ENCODE results near the gene KCP.

Gene KCP

DNA sequence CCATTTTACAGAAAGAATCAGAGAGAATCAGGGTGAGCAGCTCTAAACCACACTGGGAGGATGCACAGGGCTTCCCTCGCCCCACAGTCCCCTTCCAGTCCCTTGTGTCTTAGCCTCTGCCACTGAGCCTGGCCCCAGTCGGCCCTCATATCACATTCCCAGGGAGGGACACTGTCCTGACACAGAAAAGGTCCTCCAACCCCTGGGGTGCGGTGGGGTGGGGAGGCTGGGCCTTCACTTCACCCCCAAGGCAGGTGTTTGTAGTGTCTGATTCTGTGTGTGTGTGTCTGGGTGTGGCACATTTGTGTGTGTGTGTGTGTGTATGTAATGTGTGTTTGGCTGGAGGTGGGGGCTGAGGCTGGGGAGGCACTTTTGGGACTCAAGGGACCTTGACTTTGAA lies 1.8 kb upstream of the KCP start:
- TF ChIP-seq, protein P1, sequence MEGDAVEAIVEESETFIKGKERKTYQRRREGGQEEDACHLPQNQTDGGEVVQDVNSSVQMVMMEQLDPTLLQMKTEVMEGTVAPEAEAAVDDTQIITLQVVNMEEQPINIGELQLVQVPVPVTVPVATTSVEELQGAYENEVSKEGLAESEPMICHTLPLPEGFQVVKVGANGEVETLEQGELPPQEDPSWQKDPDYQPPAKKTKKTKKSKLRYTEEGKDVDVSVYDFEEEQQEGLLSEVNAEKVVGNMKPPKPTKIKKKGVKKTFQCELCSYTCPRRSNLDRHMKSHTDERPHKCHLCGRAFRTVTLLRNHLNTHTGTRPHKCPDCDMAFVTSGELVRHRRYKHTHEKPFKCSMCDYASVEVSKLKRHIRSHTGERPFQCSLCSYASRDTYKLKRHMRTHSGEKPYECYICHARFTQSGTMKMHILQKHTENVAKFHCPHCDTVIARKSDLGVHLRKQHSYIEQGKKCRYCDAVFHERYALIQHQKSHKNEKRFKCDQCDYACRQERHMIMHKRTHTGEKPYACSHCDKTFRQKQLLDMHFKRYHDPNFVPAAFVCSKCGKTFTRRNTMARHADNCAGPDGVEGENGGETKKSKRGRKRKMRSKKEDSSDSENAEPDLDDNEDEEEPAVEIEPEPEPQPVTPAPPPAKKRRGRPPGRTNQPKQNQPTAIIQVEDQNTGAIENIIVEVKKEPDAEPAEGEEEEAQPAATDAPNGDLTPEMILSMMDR (IDR thresholded peaks at IDR 0.05): no peak
- no peak overlapping the region for H3K27ac ChIP-seq
- H3K4me3 ChIP-seq (ENCODE audit: low read depth in 1 of 2, low read length in 1 of 2): no peak overlapping the region
- H3K27me3 ChIP-seq: peaks cover 95% of the 10 kb centered on the region
- peaks cover 3 to 7% of the 10 kb centered on the region in 2 experiments for H3K4me1 ChIP-seq (ENCODE audit: control insufficient read depth in 1 of 2, insufficient read depth in 1 of 2, low read depth in 1 of 2, low read length in 1 of 2)
- no peaks in the 10 kb centered on the region for H3K36me3 ChIP-seq
- H3K9me3 ChIP-seq: no peaks in the 10 kb centered on the region

DNA sequence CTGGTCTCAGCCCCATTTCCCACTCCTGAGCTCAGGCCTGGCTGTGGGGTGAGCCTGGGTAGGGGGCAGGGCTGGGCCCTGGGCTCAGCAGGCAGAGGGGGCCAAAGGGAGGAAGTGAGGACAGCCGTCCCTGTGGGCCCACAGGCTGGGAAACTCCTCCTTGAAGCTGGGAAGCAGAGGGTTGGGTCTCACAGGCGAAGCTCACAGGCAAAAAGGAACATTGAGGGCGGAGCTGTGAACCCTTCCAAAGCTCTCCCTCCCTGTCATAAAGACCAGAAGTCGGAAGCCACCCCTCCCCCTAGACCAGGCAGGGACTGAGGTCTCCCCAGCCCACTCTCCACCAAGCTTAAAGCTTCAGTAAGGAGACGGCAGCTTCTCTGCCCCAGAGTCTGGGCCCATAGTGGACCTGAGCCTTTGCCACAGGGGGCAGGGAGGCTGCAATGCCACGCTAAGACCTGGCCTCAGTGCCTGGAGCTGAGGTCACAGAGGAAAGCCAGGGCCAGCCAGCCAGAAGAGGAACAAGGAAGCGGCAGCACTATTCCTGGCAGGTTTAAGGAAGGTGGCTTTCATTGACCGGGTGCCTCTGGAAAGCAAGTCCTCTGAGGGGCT lies 1.0 kb upstream of the KCP start:
- Histone ChIP-seq H3K9me3 (no peaks in the 10 kb centered on the region), H3K36me3 (no peaks in the 10 kb centered on the region), H3K4me1 (ENCODE audit: control insufficient read depth in 1 of 2, insufficient read depth in 1 of 2, low read depth in 1 of 2, low read length in 1 of 2) (peaks cover 3 to 7% of the 10 kb centered on the region in 2 experiments), H3K27me3 (peaks cover 93% of the 10 kb centered on the region), H3K4me3 (ENCODE audit: low read depth in 1 of 2, low read length in 1 of 2) (no peak overlapping the region), H3K27ac (no peak overlapping the region)
- TF ChIP-seq, protein P1 (IDR thresholded peaks at IDR 0.05): no peak

DNA sequence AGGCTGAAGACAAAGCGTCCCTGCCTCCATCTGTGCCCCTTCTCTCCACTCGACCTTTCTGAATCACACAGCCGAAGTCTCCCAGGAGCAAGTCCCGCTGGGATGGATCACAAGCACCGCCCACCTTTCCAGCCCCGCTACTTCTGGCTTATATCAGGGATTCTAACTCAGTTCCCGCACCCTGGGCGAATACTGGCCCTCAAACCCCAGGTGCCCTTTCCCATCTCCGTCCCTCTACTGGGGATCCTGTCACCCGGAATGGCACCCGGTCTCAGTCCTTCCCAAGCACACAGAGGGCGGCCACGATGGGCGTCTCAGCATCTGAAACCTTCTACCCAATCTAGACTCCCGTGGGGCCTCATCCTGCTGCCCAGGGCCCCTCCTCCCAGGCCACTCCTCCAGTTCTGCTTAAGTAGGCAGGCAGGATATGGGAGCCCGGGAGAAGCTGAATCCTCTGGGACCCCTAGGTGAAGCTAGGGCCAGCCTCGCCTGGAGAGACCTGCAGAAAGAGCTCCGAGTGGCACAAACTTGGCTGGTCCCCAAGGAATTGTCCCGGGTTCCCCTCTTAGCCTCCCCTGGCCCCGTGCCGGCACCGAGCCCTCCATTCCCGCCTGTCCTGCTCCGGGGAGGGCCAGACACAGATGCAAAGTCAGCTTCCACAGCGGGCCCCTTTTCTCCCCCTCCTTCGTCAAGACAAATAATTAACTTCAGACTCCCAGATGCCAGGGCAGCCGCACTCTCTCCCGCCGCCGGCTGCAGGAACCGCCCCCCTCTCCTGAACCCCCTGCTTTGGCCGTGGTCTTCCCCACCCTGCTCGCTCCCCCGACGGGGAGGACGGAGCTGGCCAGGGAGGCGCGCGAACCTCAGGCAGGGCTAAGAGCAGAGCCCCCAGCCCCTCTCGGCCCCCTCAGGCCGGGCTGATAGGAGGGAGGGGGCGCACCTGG lies 612 bp downstream of the KCP start:
- no peaks in the 10 kb centered on the region for H3K4me1 ChIP-seq (ENCODE audit: control insufficient read depth in 1 of 2, insufficient read depth in 1 of 2, low read depth in 1 of 2, low read length in 1 of 2)
- no peaks in the 10 kb centered on the region for H3K36me3 ChIP-seq
- no peak overlapping the region for H3K4me3 ChIP-seq (ENCODE audit: low read depth in 1 of 2, low read length in 1 of 2)
- no peaks in the 10 kb centered on the region for H3K9me3 ChIP-seq
- H3K27me3 ChIP-seq: peaks cover 83% of the 10 kb centered on the region
- TF ChIP-seq, protein P1 (IDR thresholded peaks at IDR 0.05): no peak
- H3K27ac ChIP-seq: no peak overlapping the region

DNA sequence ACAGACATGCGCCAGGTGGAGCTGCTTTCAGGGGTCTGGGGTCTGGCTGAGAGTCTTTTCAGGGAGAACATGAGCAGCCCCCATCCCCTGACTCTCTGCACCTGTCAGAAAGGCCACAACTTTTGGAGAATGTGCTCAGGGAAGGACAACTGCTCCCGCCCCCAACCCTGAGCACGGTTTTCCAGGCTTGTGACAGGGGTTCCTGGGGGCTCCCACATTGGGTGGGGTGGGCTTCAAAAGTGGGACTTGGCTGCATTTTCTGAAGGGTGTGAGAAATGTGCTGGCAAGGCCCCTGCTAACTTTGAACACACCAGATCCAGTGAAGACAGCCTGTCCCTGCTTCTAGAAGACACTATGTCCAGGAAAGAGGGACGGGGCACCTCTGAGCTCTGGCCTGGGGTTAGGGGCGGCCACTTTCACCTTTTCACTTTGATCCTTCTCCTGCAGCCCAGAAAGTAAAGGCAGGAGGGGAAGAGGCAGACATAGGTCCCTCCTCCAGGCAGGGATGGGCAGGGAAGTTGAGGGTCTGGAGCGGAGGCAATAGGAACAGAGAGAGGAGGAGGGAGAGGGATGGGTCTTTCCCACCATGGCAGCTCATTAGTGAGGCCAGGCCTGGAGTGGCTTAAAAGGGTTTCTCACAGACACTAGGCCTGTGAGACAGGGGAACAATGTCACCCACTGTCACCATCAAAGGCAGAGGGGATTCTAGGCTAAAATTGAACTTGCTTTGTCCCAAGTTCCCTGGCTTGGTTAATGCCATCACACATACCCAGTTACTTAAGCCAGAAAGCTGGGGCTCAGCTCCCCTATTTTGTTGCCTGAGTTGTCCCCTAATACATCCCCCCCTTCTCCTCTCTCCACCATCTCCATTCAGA lies 1.5 kb downstream of the KCP start:
- Histone ChIP-seq H3K9me3 (no peaks in the 10 kb centered on the region), H3K27me3 (peaks cover 74% of the 10 kb centered on the region), H3K4me3 (ENCODE audit: low read depth in 1 of 2, low read length in 1 of 2) (no peak overlapping the region), H3K36me3 (no peaks in the 10 kb centered on the region), H3K27ac (no peak overlapping the region), H3K4me1 (ENCODE audit: control insufficient read depth in 1 of 2, insufficient read depth in 1 of 2, low read depth in 1 of 2, low read length in 1 of 2) (no peaks in the 10 kb centered on the region)
- TF ChIP-seq, protein P1 (IDR thresholded peaks at IDR 0.05): no peak

GRCh38 chr7:128906766-128907559 lies 3.5 kb downstream of the KCP start:
- Histone ChIP-seq H3K9me3 (no peaks in the 10 kb centered on the region), H3K27me3 (peaks cover 60% of the 10 kb centered on the region), H3K36me3 (no peaks in the 10 kb centered on the region), H3K4me3 (ENCODE audit: low read depth in 1 of 2, low read length in 1 of 2) (no peak overlapping the region), H3K4me1 (ENCODE audit: control insufficient read depth in 1 of 2, insufficient read depth in 1 of 2, low read depth in 1 of 2, low read length in 1 of 2) (no peaks in the 10 kb centered on the region), H3K27ac (no peak overlapping the region)
- TF ChIP-seq, protein P1 (IDR thresholded peaks at IDR 0.05): no peak

Measured in neutrophil (primary cell).